HepG2 (cell line): Measurements from ENCODE around the gene DPH7. TPM values are rescaled to one million over a fixed set of nuclear protein-coding genes. Genes with fewer than 3 reads are reported as not detected.
A peak's percentile ranks its signal among the peaks of the same experiment; 100 is the strongest.

Source experiments
- AKAP8 ChIP-seq: sonication (generic); formaldehyde crosslinking; IDR thresholded peaks from 2 replicates; pipeline ENCODE4 v1.5.1; 2020; ENCODE audit warnings: mild to moderate bottlenecking, missing genetic modification reagents
- ELF4 ChIP-seq: sonication (generic); formaldehyde crosslinking; IDR thresholded peaks from 2 replicates; pipeline ENCODE4 v1.5.0; 2020; ENCODE audit warnings: missing genetic modification reagents, mild to moderate bottlenecking, moderate library complexity, borderline replicate concordance
- MAFK ChIP-seq, 2 experiments: IDR thresholded peaks in 1 of 2; conservative IDR thresholded peaks in 1 of 2; 2 replicates each; pipeline ENCODE4 v1.6.1; 2011; ENCODE audit warnings: improper control_type of control experiment in 2 of 2, low read length in 2 of 2
- PRMT3 ChIP-seq: sonication (generic); formaldehyde crosslinking; IDR thresholded peaks from 2 replicates; pipeline ENCODE4 v1.8.1; 2022; ENCODE audit warnings: low read depth, mild to moderate bottlenecking, moderate library complexity, missing genetic modification reagents, borderline replicate concordance
- SAP130 ChIP-seq: IDR thresholded peaks from 2 replicates; pipeline ENCODE4 v1.6.1; 2016; ENCODE audit warnings: low read depth
- SP140L ChIP-seq: sonication (generic); formaldehyde crosslinking; IDR thresholded peaks from 2 replicates; pipeline ENCODE4 v1.4.0; 2020; ENCODE audit warnings: missing genetic modification reagents, borderline replicate concordance
- SSRP1 ChIP-seq: IDR thresholded peaks from 2 replicates; pipeline ENCODE4 v1.6.1; 2016; ENCODE audit warnings: control low read depth
- ZNF543 ChIP-seq: sonication (generic); formaldehyde crosslinking; IDR thresholded peaks from 2 replicates; pipeline ENCODE4 v1.4.0; 2020; ENCODE audit warnings: mild to moderate bottlenecking, missing genetic modification reagents
- ZSCAN25 ChIP-seq: sonication (generic); formaldehyde crosslinking; IDR thresholded peaks from 2 replicates; pipeline ENCODE4 v1.8.0; 2022; ENCODE audit warnings: mild to moderate bottlenecking, missing genetic modification reagents
- polyA plus RNA-seq, 8 experiments: library from polyadenylated mRNA; depleted of rRNA in 3 of 8; stranded (reverse) in 7 of 8; unstranded in 1 of 8; fragments of >200 nt; fragmentation: Illumina TruSeq in 4 of 8; extraction: Trizol in 4 of 8; gene quantifications; 2 replicates each; pipeline versions ENCODE4 v1.2.1 to v1.2.3, GENCODE V29; 2011 to 2016; ENCODE audit warnings: low read depth in 4 of 8, missing spikeins in 1 of 8, mixed read lengths in 1 of 8; ENCODE audit not compliant: insufficient read depth in 1 of 8
- total RNA-seq, 5 experiments: library from RNA; depleted of rRNA; stranded (reverse); fragments of >200 nt; fragmentation: Illumina TruSeq; extraction: Trizol; gene quantifications; 2 replicates each; pipeline ENCODE4 v1.2.3, GENCODE V29; 2016; ENCODE audit warnings: low read depth in 1 of 5
- TF ChIP-seq, protein P1 (sequence below), 2 experiments: fragments of 450-650 bp in 1 of 2; sonication (generic) in 1 of 2; formaldehyde crosslinking in 1 of 2; IDR thresholded peaks; 2 replicates each; pipeline versions ENCODE4 v1.6.1 to v1.8.0; 2016 to 2022; ENCODE audit warnings: antibody characterized with exemption in 1 of 2, mild to moderate bottlenecking in 1 of 2, missing genetic modification reagents in 1 of 2
- TF ChIP-seq, protein P2 (sequence below): sonication (generic); formaldehyde crosslinking; IDR thresholded peaks from 2 replicates; pipeline ENCODE4 v1.5.1; 2020; ENCODE audit warnings: missing genetic modification reagents, mild to moderate bottlenecking, borderline replicate concordance

Gene DPH7
- total and polyA plus RNA-seq, 2 of the 13 experiments (the other 11 are each of a cell fraction or from before 2014, with no cell fraction given): 27.6 to 31.6 TPM

DNA sequence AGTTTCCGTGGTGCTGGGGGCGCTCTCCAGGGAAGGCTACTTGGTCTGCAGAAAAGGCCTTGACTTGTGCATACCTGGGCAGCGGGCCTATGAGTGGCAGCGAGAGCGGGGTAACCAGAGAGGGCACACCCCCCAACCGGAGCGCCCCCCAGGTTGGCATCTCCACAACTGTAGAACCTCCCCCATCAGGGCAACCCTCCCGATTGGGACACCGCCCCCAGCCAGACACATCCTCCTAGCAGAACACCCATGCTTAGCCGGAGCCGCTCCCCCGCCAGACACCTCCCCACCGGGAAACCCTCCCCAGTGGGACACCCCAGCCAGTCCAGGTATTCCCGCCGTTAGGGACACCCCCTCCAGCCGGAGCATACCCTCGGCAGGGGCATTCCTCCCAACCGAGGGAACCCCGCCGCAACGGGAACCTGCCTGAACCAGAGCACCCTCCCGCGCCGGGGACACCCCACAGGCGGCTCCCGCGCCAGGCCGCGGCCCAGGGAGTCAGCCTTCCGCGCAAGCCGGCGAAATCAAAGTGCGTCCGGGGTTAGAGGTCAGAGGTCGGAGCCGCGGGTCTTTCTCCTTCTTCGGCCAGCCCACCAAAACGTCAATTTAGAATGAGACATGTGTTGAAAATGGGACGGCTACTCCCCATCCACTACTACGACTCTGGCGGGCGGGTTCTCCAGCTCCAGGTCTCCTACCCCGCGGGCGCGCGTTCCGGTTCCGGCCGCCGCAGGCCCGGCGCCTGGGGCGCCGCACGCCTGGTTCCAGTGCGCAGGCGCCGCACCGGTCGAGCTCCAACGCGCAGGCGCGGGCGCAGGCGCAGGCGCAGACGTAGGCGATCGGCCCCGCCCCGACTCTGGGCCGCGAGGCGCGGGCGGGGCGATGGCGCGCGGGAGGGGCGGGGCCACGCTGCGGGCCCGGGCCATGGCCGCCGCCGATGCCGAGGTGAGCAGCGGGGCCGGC, 39.7 kb upstream of the DPH7 start, which contains the start of gene EHMT1 (continued):
- TF ChIP-seq, protein P1, sequence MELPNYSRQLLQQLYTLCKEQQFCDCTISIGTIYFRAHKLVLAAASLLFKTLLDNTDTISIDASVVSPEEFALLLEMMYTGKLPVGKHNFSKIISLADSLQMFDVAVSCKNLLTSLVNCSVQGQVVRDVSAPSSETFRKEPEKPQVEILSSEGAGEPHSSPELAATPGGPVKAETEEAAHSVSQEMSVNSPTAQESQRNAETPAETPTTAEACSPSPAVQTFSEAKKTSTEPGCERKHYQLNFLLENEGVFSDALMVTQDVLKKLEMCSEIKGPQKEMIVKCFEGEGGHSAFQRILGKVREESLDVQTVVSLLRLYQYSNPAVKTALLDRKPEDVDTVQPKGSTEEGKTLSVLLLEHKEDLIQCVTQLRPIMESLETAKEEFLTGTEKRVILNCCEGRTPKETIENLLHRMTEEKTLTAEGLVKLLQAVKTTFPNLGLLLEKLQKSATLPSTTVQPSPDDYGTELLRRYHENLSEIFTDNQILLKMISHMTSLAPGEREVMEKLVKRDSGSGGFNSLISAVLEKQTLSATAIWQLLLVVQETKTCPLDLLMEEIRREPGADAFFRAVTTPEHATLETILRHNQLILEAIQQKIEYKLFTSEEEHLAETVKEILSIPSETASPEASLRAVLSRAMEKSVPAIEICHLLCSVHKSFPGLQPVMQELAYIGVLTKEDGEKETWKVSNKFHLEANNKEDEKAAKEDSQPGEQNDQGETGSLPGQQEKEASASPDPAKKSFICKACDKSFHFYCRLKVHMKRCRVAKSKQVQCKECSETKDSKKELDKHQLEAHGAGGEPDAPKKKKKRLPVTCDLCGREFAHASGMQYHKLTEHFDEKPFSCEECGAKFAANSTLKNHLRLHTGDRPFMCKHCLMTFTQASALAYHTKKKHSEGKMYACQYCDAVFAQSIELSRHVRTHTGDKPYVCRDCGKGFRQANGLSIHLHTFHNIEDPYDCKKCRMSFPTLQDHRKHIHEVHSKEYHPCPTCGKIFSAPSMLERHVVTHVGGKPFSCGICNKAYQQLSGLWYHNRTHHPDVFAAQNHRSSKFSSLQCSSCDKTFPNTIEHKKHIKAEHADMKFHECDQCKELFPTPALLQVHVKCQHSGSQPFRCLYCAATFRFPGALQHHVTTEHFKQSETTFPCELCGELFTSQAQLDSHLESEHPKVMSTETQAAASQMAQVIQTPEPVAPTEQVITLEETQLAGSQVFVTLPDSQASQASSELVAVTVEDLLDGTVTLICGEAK (IDR thresholded peaks at IDR 0.05): no peak
- TF ChIP-seq, protein P1 (CRISPR knock-in tag; IDR thresholded peaks at IDR 0.05): peak; percentile 36; the same call in 1 of the 2 replicates
- TF ChIP-seq SP140L: no peak
- TF ChIP-seq ZSCAN25 (CRISPR knock-in tag): no peak
- peak; percentile 85; the same call in 1 of the 2 replicates for TF ChIP-seq AKAP8 (CRISPR knock-in tag)
- peak; percentile 65; the same call in 1 of the 2 replicates for TF ChIP-seq SSRP1 (CRISPR knock-in tag)
- TF ChIP-seq PRMT3 (CRISPR knock-in tag): no peak
- peak; percentile 87 for TF ChIP-seq SAP130 (CRISPR knock-in tag)
- TF ChIP-seq MAFK (conservative IDR thresholded peaks at IDR 0.05 in 1 of 2, IDR thresholded peaks at IDR 0.05 in 1 of 2; ENCODE audit: low read length in 2 of 2): no peak
- TF ChIP-seq, protein P2, sequence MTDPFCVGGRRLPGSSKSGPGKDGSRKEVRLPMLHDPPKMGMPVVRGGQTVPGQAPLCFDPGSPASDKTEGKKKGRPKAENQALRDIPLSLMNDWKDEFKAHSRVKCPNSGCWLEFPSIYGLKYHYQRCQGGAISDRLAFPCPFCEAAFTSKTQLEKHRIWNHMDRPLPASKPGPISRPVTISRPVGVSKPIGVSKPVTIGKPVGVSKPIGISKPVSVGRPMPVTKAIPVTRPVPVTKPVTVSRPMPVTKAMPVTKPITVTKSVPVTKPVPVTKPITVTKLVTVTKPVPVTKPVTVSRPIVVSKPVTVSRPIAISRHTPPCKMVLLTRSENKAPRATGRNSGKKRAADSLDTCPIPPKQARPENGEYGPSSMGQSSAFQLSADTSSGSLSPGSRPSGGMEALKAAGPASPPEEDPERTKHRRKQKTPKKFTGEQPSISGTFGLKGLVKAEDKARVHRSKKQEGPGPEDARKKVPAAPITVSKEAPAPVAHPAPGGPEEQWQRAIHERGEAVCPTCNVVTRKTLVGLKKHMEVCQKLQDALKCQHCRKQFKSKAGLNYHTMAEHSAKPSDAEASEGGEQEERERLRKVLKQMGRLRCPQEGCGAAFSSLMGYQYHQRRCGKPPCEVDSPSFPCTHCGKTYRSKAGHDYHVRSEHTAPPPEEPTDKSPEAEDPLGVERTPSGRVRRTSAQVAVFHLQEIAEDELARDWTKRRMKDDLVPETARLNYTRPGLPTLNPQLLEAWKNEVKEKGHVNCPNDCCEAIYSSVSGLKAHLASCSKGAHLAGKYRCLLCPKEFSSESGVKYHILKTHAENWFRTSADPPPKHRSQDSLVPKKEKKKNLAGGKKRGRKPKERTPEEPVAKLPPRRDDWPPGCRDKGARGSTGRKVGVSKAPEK (CRISPR knock-in tag): no peak
- TF ChIP-seq ELF4 (CRISPR knock-in tag): no peak
- no peak for TF ChIP-seq ZNF543 (CRISPR knock-in tag)
